GM19468 (cell line): ENCODE results near the gene SPAG5.

ENCODE experiments used
- ATAC-seq: cut with Tn5 transposase; IDR thresholded peaks from one replicate; pipeline ENCODE4 v1.9.1; 2021; ENCODE audit warnings: mild to moderate bottlenecking, moderate library complexity, moderate number of reproducible peaks; ENCODE audit not compliant: unreplicated experiment; ENCODE audit errors: extremely low read depth

Gene SPAG5

DNA sequence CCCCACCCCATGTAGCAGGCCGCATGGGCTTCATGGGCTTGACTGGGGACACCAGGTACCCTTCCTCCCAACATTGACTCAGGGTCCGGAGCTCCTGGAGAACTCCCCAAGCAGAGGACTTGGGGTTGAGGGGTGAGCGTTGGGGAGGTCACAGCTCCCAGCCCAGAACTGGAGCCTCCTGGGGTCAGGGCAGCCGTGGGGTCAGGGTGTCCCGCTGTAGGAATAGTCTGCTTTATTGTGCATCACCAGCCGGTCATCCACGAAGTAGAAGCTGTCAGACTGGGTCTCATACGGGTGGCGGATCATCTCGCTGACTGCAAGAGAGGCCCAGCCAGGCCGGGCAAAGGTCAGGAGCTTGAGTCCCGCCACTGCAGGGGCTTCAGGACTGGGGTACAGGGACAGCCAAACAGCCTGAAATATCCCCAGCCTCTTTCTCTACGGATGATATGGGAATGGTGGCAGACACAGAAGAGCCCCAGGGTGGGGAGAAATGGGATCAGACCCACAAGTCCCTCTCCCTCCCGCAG is 51.7 kb downstream of the SPAG5 start:
- no peak for ATAC-seq

DNA sequence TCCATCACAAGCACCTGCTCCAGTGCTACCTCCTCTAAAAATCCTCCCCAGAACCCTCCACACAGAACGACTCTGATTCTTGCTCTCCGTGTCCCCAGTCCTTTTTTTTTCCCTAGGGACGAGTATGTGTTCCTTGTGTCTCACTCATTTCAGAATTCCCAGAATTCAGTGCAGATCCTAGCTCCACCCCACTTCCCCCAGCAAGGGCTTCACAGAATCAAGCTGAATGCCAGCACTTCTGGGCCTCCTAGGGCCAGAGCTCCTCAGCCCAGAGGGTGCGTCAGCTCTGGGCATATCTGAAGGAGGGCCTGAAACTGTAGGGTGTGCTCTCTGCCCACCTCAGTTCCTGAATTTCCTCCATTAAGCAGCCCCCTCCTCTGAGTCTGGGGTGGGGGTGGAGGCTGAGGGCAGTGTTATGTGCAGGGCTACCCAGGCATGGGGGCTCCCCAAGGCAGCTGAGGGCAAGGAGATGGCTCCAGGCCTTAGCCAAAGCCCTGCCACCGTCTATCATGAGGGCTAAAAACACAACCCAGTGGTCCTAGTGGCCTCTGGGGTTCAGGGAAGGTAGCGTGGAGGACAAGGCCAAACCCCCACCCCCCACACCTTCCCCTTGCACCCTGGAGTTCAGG is 52.9 kb downstream of the SPAG5 start:
- no peak for ATAC-seq

DNA sequence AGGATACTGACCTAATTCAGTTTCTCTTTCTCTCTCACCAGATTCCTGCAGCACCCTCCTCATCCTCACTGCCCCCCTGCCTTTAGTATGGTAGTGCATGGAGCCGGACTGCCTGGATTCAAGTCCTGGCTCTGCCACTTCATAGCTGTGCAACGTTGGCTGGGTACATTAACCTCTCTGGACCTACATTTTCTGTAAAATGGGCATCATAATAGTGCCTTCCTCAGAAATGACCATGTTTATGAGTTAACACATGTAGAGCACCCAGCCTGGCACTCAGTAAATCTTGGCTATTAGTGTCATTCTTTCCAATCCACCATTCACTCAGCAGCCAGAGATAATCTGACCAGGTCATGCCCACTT is 53.7 kb downstream of the SPAG5 start:
- no peak for ATAC-seq

DNA sequence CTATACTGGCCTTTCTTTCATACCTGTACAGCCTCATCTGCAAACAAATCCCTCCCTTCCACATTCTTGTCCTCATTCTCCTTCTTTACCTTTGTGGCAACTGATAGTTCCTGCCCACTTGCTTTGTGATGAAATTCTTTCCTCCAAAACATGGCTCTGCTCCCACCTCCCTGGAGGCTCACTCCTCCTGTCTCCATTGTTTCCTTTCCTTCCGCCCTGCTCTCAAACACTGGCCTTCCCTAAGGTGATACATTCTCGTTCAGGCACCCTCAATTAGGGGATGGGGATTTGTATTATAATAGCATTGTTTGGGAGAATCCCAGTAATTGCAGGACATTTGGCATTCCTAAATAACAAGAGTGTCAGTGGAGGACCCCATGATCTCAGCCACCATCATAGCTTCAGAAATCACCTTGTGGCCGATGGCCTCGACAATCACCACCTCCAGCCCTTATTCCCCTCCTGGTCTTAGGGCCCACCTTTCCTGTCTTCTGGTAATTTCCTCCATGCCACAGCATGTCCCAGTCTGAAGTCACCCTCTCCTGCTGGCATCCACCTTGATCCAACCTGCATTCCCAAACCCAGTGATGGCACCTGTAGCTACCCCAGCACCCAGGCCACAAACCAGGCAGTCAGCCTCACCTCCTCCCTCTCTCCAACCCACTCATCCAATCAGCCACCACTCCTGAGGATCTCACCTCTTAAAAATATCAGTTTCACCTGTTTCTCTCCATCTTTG is 54.3 kb downstream of the SPAG5 start:
- ATAC-seq, result no peak

DNA sequence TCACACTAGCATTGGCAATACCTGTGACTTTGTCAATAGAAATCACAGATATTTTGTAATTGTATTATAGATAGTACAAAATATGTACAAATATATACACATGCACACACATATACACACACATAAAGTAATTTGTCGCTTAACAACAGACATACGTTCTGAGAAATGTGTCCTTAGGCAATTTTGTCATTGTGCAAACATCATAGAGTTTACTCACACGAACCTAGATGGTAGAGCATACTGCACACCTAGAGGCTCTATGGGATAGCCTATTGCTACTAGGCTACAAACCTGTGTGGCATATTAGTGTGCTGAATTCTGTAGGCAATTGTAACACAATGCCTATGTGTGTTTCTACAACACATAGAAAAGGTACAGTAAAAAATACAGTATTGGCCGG is 57.4 kb downstream of the SPAG5 start:
- no peak for ATAC-seq

DNA sequence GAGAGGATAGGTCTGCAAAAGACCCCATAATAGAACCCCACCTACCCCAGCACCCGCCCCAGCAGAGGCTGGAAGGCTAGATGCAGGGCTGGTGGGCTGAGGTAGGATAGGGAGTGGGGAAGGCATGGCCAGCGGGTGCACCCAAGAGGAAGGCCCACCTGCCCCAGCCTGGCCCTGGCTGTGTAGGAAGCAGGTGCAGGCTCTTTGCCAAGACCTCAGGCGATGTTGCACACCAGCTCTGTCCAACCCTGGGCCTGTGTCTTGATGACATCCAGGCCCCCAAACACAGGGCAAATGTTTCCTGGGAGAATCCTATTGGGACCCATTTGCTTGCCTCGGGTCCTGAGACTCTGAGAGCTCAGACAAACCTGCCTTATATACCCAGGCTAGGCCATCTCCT is 58.6 kb downstream of the SPAG5 start:
- no peak for ATAC-seq

DNA sequence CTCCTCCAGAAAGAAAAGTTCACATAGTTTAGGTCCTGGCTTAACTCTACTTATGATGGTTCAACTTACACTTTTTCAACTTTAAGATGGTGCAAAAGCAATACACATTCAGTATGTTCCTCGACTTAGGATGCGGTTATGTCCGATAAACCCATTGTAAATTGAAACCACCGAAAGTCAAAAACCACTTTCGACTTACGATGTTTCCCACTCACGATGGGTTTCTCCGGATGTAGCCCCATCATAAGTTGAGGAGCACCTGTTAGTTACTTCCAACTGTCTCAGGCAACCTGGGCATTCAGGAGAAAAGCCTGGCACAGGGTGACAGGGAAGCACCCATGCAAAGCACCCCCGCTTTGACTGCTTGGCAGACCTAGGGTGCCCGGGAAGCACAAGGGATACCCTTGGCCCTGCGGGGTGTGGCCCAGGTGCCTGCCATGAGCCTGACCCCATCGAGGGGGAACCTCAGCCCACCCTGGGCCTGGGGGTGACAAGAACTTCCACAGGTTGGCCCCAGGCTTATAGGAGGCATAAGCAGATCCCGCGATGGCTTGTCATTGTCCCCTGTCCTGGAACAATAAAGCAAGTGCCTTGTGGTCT is 60.4 kb downstream of the SPAG5 start:
- no peak for ATAC-seq

DNA sequence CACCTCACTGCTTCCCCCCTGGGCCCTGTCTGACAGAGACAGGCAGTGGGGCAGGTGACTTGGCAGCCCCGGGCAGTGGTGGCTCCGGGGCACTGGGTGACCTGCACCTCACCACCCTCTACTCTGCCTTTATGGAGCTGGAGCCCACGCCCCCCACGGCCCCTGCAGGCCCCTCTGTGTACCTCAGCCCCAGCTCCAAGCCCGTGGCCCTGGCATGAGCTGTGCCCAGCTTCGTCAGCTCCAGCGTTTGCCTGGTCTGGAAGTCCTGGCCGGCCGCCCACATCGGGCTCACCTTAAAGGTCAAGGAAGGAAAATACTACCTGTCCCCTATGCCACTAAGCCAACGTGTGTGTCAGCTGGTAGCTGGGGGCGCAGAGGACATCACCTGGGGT is 61.6 kb downstream of the SPAG5 start:
- ATAC-seq, result no peak

DNA sequence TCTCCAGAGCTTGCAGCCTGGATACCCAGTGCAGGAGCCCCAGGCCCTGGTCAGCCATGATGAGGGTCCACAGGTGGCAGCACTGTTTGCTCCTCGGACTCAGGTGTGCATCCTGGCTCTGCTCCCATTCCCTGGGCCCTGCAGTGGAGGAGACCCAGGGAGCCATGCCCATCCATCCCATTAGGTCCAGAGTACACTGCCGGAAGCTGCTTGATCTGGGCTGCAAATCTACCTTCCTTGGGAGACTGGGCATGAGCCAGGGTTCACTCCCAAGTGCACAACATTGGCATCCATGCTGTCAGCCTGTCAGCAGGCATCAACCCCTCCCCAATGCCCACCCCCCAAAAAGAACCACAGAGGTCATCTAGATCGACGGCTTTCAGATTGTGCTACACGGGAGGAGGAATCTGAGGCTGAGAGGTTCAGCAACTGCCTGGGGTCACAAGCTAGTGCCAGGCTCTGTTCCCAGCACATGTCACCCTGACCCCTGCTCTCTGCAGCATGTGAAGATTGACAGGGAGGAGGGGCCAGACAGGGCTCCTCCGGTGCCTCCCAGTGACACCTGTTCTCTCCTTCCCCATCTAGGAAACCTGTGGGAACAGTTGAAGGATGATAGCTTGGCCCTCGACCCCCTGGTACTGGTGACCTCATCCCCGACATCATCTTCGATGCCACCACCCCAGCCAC is 62.1 kb downstream of the SPAG5 start:
- ATAC-seq, result no peak

DNA sequence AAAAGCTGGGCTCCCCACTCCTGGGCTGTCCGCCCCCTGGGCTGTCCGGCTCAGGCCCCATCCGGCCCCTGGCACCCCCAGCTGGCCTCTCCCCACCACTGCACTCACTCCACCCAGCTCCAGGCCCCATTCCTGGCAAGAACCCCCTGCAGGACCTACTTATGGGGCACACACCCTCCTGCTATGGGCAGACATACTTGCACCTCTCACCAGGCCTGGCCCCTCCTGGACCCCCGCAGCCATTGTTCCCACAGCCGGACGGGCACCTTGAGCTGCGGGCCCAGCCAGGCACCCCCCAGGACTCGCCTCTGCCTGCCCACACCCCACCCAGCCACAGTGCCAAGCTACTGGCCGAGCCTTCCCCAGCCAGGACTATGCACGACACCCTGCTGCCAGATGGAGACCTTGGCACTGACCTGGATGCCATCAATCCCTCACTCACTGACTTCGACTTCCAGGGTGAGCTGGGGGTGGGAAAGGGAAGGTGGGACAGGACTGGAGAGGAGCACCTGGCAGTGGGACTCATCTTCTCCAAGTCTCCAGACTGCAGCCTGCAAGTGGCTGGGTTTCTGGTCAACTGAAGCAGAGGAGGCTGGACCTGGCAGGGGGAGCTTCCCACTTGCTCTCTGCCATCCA is 64.0 kb downstream of the SPAG5 start:
- ATAC-seq, result no peak

DNA sequence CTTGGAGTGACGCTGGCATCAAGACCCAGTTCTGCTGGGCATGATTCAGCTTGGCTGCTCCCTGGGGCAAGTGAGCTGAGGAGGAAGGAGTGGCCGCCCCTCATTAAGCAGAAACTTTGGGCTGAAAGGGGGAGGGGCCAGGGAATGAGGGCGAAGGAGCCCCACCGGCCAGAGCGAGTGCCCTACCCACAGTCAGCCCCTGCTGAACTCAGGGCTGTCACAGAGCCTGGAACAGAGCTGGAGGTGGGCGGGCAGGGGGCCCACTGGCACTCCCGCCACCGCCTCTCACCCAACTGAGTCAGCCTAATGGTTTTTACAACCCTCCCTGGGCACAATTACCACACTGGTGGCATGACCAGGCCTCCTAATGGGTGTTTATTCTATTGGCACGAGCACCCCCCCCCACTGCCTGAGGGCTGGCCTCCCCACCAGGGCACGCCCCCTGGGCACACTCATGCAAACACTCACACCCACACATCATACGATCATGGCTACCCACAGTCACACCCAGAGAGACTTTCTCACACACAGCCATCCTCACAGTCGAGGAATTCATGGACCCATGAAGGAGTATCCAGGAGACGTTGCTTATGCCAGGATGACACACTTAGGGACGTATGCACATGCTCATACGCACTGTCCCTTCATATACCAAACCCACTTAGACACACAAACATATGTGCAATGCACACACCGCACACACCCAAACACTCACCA is 65.6 kb downstream of the SPAG5 start:
- no peak for ATAC-seq

DNA sequence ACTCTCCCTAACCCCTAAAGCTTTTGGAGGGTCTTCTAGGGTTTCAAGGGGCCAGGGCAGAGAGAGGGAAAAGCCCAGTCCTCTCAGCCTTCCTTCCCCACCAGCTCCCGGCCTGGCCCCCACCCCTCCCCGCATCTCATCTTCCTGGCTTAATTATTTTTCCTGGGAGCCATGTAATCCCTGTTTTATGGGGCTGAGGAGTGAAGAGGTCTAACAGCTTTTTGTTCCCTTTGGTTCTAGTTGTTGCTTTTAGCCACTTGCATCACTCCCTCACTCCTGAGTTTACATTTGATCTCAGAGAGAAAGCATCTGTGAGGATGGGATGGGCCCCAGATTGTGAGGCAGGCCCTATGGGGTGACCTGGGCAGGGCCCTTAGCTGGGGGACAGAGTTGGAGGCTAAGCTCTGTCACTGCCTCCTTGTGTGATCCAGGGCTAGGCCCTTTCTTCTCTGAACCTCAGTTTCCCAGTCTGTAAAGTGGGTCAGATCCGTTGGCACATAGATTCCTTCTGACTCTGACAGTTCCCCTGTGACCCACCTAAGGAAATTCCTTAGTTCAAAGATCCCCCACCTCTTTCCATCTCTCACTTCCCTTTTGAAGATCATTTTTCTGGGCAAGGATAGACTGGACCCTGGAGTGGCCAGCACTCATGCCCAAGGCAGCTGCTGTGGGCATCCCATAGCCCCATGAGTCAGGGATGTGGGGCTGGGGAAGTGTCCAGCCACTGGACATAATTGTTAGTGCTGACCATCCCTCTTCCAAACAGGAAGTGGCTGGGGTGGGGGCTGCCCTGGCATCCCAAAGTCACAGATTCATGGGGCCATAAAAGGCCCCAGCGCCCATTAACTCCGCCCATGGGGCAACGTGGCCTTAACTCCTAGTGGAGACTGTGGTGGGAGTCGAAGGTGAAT is 66.5 kb downstream of the SPAG5 start:
- no peak for ATAC-seq

DNA sequence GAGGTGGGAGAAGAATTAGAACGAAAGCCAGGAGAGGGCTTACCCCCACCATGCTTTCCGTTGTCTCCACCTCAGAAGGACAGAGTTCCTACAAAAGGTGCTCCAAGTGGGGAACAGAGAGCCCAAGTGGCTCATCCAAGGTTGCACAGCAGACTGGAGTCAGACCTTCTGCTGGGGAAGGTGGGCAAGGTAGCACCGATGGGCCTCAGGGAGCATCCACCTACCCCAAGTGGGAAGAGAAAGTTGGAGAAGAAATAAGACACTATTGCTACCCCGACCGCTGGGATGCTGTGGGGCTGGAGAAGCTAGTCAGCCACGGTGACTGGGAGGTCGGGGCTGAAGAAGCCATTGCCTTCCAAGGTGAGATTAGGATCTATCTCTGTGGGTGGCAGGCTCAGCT is 67.9 kb downstream of the SPAG5 start:
- ATAC-seq, result no peak

DNA sequence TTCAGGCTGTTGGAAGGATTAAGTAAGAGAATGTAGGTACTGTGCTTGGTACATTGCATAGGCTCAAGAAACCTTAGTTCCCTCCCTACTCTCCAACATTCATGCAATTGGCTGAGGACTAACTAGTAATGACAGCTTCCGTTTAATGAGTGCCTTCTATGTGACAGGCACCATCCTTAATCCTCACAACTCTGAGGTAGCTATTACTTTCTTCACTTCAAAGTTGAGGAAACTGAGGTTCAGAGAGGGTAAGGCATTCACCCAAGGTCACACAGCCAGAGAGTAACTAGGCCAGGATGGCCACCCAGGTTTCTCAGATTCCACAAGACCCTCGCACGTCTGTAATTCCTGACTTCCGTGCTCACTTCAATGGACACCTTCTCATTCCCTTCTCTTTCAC is 68.6 kb downstream of the SPAG5 start:
- ATAC-seq, result no peak

DNA sequence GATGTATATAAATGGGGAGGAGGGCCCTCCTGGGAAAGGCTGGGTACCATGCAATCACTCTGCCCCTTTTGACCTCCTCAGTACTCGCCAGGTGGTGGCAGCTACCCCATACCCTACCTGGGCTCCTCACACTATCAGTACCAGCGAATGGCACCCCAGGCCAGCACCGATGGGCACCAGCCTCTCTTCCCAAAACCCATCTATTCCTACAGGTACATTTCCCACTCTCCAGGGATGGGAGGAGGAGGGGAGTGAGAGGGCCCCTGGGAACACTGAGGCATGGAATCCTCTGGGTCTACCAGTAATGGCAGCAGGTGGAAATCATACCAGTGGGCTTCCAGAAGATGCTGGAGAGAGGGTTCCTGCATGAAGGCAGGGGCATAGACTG is 69.8 kb downstream of the SPAG5 start:
- ATAC-seq, result no peak

DNA sequence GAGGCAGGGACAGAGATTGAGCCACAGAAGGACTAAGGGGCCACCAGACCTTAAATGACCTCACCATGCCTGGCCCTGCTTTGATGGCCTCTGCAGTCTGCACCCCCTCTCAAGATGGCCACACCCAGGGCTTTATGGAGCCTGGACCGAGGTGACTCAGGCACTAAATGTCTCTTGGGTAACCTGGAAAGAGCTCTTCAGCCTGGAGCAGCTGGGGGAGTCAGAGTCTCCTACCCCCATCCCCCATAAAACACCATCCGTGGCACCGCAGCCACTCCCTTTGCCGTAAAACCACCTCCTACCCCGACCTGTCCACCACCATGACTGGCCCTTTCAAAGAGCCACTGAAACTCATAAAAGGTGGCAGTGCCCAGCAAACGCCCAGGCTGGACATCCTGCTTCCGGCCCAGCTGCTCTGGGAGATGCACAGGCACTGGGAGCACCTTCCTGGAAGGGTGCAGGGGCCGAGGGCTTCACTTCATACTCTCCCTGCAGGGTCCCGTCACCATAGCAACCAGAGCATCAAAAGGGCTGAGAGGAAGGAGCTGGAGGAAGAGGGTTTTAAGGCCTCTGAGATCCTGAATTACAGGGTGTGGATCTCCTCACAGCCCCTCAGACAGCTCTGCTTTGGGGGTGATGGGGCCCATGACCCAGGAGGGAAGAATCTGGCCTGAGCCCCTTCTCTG is 70.4 kb downstream of the SPAG5 start:
- ATAC-seq, result no peak

DNA sequence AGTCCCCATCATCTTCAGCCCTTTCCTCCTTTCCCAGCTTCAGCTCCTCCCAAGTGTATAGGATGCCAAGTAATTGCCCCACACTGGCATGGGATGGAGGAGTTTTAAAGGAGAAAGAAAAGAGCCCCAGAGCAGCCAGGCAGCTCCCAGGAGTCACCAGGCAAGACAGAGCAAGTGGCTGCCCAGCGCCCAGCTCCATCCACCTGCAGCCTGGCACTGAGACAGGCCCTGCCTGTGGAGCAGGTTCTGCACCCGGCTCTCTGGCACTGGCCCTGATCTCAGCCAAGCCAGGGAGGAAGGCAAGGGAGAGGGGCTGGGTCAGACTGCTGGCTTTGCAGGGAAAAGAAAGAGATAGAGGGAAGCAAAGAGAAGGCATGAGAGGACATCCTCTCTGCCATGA is 71.0 kb downstream of the SPAG5 start:
- ATAC-seq, result no peak
